HG03442 (cell line): ENCODE data around the gene SPRR3.

ENCODE experiments used
- ATAC-seq: cut with Tn5 transposase; IDR thresholded peaks from one replicate; pipeline ENCODE4 v1.9.1; 2021; ENCODE audit warnings: mild to moderate bottlenecking, moderate library complexity; ENCODE audit not compliant: unreplicated experiment

Gene SPRR3

GRCh38 chr1:153040950-153041631 is 39.5 kb downstream of the SPRR3 start, which contains the start of gene SPRR2D:
Gene SPRR2D (minus strand): TSS chr1:153041120. CDS start chr1:153040346, 774 bp downstream.
- no peak for ATAC-seq

DNA sequence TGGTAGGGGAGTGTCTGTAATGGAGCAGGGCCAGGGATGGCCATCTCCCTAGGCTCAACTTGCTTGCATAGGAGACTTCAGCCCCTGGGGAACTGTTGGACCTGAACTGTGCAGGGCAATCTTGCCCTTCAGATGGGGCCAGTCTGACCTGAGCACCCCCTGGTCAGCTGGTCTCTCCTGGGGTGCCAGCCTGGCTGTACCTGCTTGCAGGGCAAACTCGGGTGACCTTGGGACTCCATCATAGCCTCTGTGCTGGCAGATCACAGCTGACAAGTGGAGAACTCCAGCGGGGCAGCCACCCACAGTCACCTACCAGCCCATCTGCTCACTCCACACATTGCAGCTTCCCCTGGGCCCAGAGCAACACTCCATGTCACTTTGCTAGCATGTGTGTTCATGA is 47.7 kb downstream of the SPRR3 start:
- ATAC-seq: no peak
